Esophagus mucosa (tissue), 1 donor: Measurements from ENCODE around the gene PPP1R13L. TPM values are rescaled to one million over a fixed set of nuclear protein-coding genes. Genes with fewer than 3 reads are reported as not detected.
"Not testable (repeated sequence)": the region's sequence is repeated elsewhere in the genome, so short reads cannot be mapped to it uniquely, and the experiment has no call there.

Source experiments
- ATAC-seq: fragments of 200-7000 bp; cut with Tn5 transposase; one replicate; pipeline ENCODE4 v1.9.1; 2020
- total RNA-seq: library from RNA; stranded (reverse); gene quantifications from one replicate; pipeline ENCODE4 v1.2.4, GENCODE V29; 2023
- donor health status: DM: yes; HTN: yes; CAD: no.

The PPP1R13L gene
- total RNA-seq, 1 donor from 2014 or later = 186 TPM

GRCh38 chr19:45344621-45345505 lies 60.0 kb downstream of the PPP1R13L start:
- ATAC-seq = peak; percentile 73

DNA sequence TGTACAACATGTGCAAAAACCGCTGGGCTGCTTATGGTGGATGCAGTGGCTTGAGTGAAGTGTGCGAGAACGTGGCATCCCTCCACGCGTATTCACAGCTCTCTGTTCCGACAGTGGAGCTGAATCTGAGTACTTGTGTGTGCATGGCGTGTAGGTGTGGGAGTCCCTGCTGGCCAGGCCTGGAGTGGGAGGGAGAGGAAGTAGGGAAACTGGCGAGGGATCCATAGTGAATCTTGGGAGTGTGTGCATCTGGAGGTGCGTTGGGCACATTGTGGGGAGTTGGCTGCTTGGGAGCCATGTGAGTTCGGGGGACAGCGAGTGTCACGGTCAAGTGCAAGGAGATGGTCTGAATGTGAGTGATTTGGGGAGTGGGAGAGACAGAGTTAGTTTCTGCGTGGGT lies 62.0 kb downstream of the PPP1R13L start:
- ATAC-seq = no peak

DNA sequence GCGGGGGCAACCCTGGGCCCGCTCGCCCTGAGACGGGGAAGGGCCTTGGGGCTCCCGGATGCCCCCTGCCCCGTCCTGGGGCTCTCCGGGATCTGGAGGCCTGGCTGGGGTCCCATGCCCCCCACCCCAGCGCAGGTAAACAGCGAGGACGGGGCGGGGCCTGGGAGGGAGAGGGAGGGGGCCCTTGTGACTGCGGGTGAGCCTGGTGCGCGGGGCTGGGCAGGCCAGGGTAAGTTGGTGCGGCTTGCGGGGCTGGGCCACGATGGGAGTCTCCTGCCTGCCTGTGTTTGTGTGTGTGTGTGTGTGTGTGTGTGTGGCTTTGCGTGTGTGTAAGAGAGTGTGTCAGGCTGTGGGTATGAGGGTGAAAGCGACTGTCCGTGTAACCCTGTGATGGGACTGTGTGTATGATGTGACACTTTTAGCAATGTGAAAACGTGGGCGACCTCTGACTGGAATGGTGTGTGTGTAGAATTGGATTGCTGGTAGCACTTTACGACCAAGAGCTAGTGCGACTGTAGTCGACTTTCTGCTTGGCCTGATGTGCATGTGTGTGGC lies 63.9 kb downstream of the PPP1R13L start:
- ATAC-seq = peak; percentile 40

- peak; percentile 63 for ATAC-seq
Measured at GRCh38 chr19:45340232-45340898, 64.5 kb downstream of the PPP1R13L start, which contains the start of gene KLC3. Gene KLC3, plus strand, starts transcription at chr19:45340750. Its CDS starts 4,792 bp downstream, at chr19:45345542.

- no peak for ATAC-seq
Measured at GRCh38 chr19:45339629-45340028, 65.2 kb downstream of the PPP1R13L start.

DNA sequence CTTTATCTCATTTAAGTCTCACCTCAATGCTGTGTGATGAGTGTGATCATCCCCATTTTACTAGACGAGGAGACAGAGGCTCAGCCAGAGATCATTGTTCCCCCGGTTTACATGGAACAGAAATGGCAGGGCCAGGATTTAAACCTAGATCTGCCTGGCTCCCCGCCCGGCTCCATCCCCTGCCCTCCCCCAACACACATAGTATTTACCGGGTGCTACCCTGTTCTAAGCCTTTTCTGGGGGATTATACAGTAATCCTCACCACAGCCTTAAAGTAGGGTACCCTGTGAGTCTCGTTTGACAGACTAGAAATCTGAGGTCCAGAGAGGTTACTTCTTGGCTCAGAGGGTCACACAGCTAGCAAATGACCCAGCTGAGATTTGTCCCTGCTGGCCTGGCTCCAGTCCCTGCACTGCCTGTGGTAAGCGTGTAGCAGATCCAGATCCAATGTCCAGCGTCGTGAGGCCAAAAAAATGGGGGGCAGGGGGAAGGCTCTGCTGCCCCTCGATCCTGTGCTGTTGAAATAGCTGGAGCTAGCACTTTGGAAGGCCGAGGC lies 68.1 kb downstream of the PPP1R13L start:
- no peak for ATAC-seq

DNA sequence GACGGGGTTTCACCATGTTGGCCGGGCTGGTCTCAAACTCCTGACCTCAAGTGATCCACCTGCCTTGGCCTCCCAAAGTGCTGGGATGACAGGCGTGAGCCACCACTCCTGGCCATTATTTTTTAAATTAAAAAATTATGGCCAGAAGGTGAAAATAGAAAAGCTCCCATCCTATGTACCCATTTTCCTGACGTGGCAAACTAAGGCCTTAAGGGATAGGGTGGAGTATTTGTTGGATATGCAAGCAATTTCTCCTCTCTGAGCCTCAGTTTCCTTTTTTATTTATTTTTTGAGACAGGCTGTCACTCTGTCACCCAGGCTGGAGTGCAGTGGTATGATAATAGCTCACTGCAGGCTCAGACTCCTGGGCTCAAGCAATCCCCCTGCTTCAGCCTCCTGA lies 70.0 kb downstream of the PPP1R13L start:
- not testable (repeated sequence) for ATAC-seq

DNA sequence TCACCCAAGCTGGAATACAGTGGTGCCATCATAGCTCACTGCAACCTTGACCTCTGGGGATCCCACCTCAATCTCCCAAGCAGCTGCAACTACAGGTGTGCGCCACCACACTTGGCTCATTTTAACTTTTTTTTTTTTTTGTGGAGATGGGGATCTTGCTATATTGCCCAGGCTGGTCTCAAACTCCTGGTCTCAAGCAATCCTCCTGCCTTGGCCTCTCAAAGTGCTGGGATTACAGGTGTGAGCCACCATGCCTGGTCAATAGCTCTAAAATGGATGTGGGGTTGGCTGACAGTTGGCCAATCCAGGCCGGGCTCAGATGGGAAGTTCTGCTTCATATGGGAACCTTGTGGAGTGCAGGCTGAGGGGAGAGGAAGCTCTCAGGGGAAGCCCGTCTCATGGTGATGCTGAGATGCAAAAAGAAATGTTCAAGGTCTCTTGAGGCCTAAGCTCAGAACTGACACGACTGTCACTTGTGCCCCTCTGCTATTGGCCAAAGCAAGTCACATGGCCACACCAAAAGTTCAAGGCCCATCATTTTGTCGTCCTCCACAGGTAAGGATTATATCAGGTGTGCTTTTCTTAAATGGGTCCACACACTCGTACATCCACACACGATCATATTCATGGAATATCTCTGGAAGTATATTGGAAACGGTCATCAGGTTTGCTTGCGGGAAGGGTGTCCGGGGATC lies 71.1 kb downstream of the PPP1R13L start:
- ATAC-seq = no peak

- no peak for ATAC-seq
Measured at GRCh38 chr19:45331411-45331810, 73.5 kb downstream of the PPP1R13L start.

Other genes with a start within 250 kb of the PPP1R13L start
- 1.00 TPM for gene NKPD1, start 244.1 kb downstream of the PPP1R13L start, total RNA-seq
- 19.6 TPM for gene TRAPPC6A, start 226.8 kb downstream of the PPP1R13L start, total RNA-seq
- 8.8 TPM for gene BLOC1S3, start 226.3 kb downstream of the PPP1R13L start, total RNA-seq
- gene EXOC3L2, start 159.7 kb downstream of the PPP1R13L start, total RNA-seq = 1.1 TPM
- gene MARK4, start 153.8 kb downstream of the PPP1R13L start, total RNA-seq = 21.0 TPM
- 0.96 TPM for gene CKM, start 82.2 kb downstream of the PPP1R13L start, total RNA-seq
- gene KLC3, start 64.3 kb downstream of the PPP1R13L start, total RNA-seq = 17.5 TPM
- gene ERCC2, start 34.5 kb downstream of the PPP1R13L start, total RNA-seq = 10.6 TPM
- gene POLR1G, start 1.6 kb upstream of the PPP1R13L start, total RNA-seq = 6.5 TPM
- 48.5 TPM for gene ERCC1, start 18.8 kb upstream of the PPP1R13L start, total RNA-seq
- 2.5 TPM for gene FOSB, start 62.9 kb upstream of the PPP1R13L start, total RNA-seq
- gene RTN2, start 92.0 kb upstream of the PPP1R13L start, total RNA-seq = 1.4 TPM
- 2.4 TPM for gene PPM1N, start 93.4 kb upstream of the PPP1R13L start, total RNA-seq
- gene VASP, start 102.4 kb upstream of the PPP1R13L start, total RNA-seq = 48.8 TPM
- 10.0 TPM for gene OPA3, start 179.7 kb upstream of the PPP1R13L start, total RNA-seq
- gene GPR4, start 197.1 kb upstream of the PPP1R13L start, total RNA-seq = 0.56 TPM
- gene EML2, start 234.3 kb upstream of the PPP1R13L start, total RNA-seq = 85.4 TPM